ENCODE results near the gene MAP4K3.

- TF ChIP-seq CTCF (IDR thresholded peaks at IDR 0.05) (no peak), POLR2A (IDR thresholded peaks at IDR 0.05) (no peak), POLR2AphosphoS5 (IDR thresholded peaks at IDR 0.05; ENCODE audit: insufficient read depth in 1 of 2, low read depth in 1 of 2) (no peak)
These were observed 98.6 kb downstream of the MAP4K3 start for GRCh38 chr2:39338502-39338901.

Data from vagina (tissue), 2 donors.